ENCODE results near the gene TENT4B.

The TENT4B gene

GRCh38 chr16:50219402-50219975, 66.4 kb downstream of the TENT4B start:
- H3K79me2 ChIP-seq (ENCODE audit: insufficient read depth, low read length): no peaks in the 10 kb centered on the region
- no peaks in the 10 kb centered on the region for H3K9me2 ChIP-seq (ENCODE audit: low read depth, low read length)
- H3K4me2 ChIP-seq (ENCODE audit: low read length): no peak overlapping the region
- no peaks in the 10 kb centered on the region for H3K4me1 ChIP-seq (ENCODE audit: insufficient read depth, low read length, severe bottlenecking)
- TF ChIP-seq EZH2 (IDR thresholded peaks at IDR 0.05; ENCODE audit: borderline replicate concordance, low read length): no peak
- TF ChIP-seq, protein P1, sequence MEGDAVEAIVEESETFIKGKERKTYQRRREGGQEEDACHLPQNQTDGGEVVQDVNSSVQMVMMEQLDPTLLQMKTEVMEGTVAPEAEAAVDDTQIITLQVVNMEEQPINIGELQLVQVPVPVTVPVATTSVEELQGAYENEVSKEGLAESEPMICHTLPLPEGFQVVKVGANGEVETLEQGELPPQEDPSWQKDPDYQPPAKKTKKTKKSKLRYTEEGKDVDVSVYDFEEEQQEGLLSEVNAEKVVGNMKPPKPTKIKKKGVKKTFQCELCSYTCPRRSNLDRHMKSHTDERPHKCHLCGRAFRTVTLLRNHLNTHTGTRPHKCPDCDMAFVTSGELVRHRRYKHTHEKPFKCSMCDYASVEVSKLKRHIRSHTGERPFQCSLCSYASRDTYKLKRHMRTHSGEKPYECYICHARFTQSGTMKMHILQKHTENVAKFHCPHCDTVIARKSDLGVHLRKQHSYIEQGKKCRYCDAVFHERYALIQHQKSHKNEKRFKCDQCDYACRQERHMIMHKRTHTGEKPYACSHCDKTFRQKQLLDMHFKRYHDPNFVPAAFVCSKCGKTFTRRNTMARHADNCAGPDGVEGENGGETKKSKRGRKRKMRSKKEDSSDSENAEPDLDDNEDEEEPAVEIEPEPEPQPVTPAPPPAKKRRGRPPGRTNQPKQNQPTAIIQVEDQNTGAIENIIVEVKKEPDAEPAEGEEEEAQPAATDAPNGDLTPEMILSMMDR (IDR thresholded peaks at IDR 0.05; ENCODE audit: low read length): no peak
- H4K20me1 ChIP-seq (ENCODE audit: insufficient read depth, low read length): no peaks in the 10 kb centered on the region
- H2AFZ ChIP-seq (ENCODE audit: low read length): no peak overlapping the region
- no peak overlapping the region for H3K4me3 ChIP-seq (ENCODE audit: low read depth, low read length, poor library complexity, severe bottlenecking)
- no peak overlapping the region for H3K9ac ChIP-seq (ENCODE audit: low read length)
- no peak overlapping the region for H3K27ac ChIP-seq (ENCODE audit: low read depth, low read length, poor library complexity, severe bottlenecking)
- H3K9me3 ChIP-seq (ENCODE audit: low read length): no peaks in the 10 kb centered on the region
- H3K27me3 ChIP-seq (ENCODE audit: insufficient read depth, low read length): no peaks in the 10 kb centered on the region
- peaks cover 47% of the 10 kb centered on the region; the same call in 1 of the 2 replicates for H3K36me3 ChIP-seq (ENCODE audit: insufficient read depth, low read length)
- no peaks in the 10 kb centered on the region for H3F3A ChIP-seq (ENCODE audit: insufficient read depth, low read length)

DNA sequence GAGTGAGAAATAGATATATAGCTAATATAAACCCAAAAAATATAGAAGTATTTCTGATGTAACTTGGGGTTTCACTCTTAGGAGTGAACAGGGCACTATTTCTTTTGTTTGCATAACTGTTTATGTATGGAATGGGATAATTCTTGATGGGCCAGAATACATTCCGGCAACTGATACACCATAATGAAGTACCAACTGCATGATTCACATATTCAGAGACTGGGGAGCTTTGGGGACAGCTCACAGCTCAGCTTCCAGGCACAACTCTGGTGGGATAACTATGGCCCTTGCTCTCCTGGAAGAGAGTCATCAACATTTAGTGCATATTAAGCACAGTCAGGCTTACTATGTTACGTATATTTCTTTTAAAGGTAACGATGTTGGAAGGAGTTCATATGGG, 71.2 kb downstream of the TENT4B start:
- H4K20me1 ChIP-seq (ENCODE audit: insufficient read depth, low read length): no peaks in the 10 kb centered on the region
- no peaks in the 10 kb centered on the region for H3K27me3 ChIP-seq (ENCODE audit: insufficient read depth, low read length)
- no peak overlapping the region for H3K9ac ChIP-seq (ENCODE audit: low read length)
- H3K27ac ChIP-seq (ENCODE audit: low read depth, low read length, poor library complexity, severe bottlenecking): no peak overlapping the region
- no peak overlapping the region for H2AFZ ChIP-seq (ENCODE audit: low read length)
- H3K4me2 ChIP-seq (ENCODE audit: low read length): no peak overlapping the region
- H3K9me2 ChIP-seq (ENCODE audit: low read depth, low read length): no peaks in the 10 kb centered on the region
- H3F3A ChIP-seq (ENCODE audit: insufficient read depth, low read length): no peaks in the 10 kb centered on the region
- H3K9me3 ChIP-seq (ENCODE audit: low read length): no peaks in the 10 kb centered on the region
- no peaks in the 10 kb centered on the region for H3K4me1 ChIP-seq (ENCODE audit: insufficient read depth, low read length, severe bottlenecking)
- TF ChIP-seq, protein P1 (IDR thresholded peaks at IDR 0.05; ENCODE audit: low read length): no peak
- TF ChIP-seq EZH2 (IDR thresholded peaks at IDR 0.05; ENCODE audit: borderline replicate concordance, low read length): no peak
- no peaks in the 10 kb centered on the region for H3K79me2 ChIP-seq (ENCODE audit: insufficient read depth, low read length)
- no peak overlapping the region for H3K4me3 ChIP-seq (ENCODE audit: low read depth, low read length, poor library complexity, severe bottlenecking)
- H3K36me3 ChIP-seq (ENCODE audit: insufficient read depth, low read length): peaks cover 54% of the 10 kb centered on the region; the same call in 1 of the 2 replicates

DNA sequence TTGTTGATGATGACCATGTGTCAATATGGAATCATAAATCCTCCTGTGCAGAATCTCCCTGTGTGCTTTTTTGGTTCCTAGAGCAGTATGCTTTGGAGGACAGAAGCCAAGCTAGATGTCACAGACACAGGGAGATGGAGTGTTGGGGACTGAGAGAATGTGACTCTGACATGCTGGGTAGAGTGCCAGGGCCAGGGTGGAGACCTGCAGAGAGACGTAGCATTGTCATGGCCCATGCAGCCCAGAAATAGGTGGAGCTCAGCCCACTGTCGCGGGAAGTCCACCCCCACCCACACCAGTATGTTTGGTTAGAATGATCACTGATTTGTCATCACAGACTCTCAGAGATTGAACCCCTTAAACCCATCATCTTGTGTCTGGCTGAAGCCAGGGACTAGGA, 74.0 kb downstream of the TENT4B start:
- no peak for TF ChIP-seq EZH2 (IDR thresholded peaks at IDR 0.05; ENCODE audit: borderline replicate concordance, low read length)
- TF ChIP-seq, protein P1 (IDR thresholded peaks at IDR 0.05; ENCODE audit: low read length): no peak
- H3K9me3 ChIP-seq (ENCODE audit: low read length): no peaks in the 10 kb centered on the region
- no peaks in the 10 kb centered on the region for H3K79me2 ChIP-seq (ENCODE audit: insufficient read depth, low read length)
- peaks cover 47% of the 10 kb centered on the region; the same call in 1 of the 2 replicates for H3K36me3 ChIP-seq (ENCODE audit: insufficient read depth, low read length)
- no peak overlapping the region for H3K4me2 ChIP-seq (ENCODE audit: low read length)
- no peaks in the 10 kb centered on the region for H3K4me1 ChIP-seq (ENCODE audit: insufficient read depth, low read length, severe bottlenecking)
- no peak overlapping the region for H3K27ac ChIP-seq (ENCODE audit: low read depth, low read length, poor library complexity, severe bottlenecking)
- H2AFZ ChIP-seq (ENCODE audit: low read length): no peak overlapping the region
- no peaks in the 10 kb centered on the region for H4K20me1 ChIP-seq (ENCODE audit: insufficient read depth, low read length)
- no peaks in the 10 kb centered on the region for H3K9me2 ChIP-seq (ENCODE audit: low read depth, low read length)
- H3K27me3 ChIP-seq (ENCODE audit: insufficient read depth, low read length): no peaks in the 10 kb centered on the region
- H3K9ac ChIP-seq (ENCODE audit: low read length): no peak overlapping the region
- H3F3A ChIP-seq (ENCODE audit: insufficient read depth, low read length): no peaks in the 10 kb centered on the region
- H3K4me3 ChIP-seq (ENCODE audit: low read depth, low read length, poor library complexity, severe bottlenecking): no peak overlapping the region

All from OCI-LY1 (cell line).